ENCODE data around the gene POLR2M. TPM values are rescaled to one million over a fixed set of nuclear protein-coding genes. Genes with fewer than 3 reads are reported as not detected.

POLR2M gene
- total and polyA plus RNA-seq, 4 donors: 20.6 to 306 (median 84.8) TPM

- H3K4me3 ChIP-seq: no peak overlapping the region
- H3K9ac ChIP-seq (ENCODE audit: insufficient read depth in 1 of 2, low read length in 2 of 2): no peak overlapping the region
These were observed 43.7 kb upstream of the POLR2M start for GRCh38 chr15:57662802-57663201.

GRCh38 chr15:57663262-57663661 is 43.3 kb upstream of the POLR2M start:
- WGBS, 2 donors: 97 to 98% methylated on average over 2 of the region's 2 CpGs
- peaks cover 0 to 25% (median 10%) of the 10 kb centered on the region in 5 donors for H3K4me1 ChIP-seq (ENCODE audit: control insufficient read depth in 5 of 5, insufficient read depth in 5 of 5, low read length in 5 of 5)
- ATAC-seq (ENCODE audit: insufficient read depth, low FRiP score) (no peak), DNase-seq (no peak)
- no peak overlapping the region for H3K4me3 ChIP-seq
- H3K36me3 ChIP-seq (ENCODE audit: control insufficient read depth in 4 of 4, insufficient read depth in 4 of 4, low read length in 4 of 4): peaks cover 0 to 2% (median under 1%) of the 10 kb centered on the region in 4 donors
- no peaks in the 10 kb centered on the region for H3K27me3 ChIP-seq (ENCODE audit: control insufficient read depth in 3 of 3, insufficient read depth in 3 of 3, low read length in 2 of 3)
- H3K27ac ChIP-seq (ENCODE audit: low read depth in 1 of 2, low read length in 1 of 2): no peak overlapping the region
- no peaks in the 10 kb centered on the region for H3K9me3 ChIP-seq (ENCODE audit: control insufficient read depth in 4 of 4, insufficient read depth in 3 of 4, low read length in 3 of 4)
- no peak for TF ChIP-seq CTCF (IDR thresholded peaks at IDR 0.05; ENCODE audit: control extremely low read depth, extremely low read depth)
- H3K9ac ChIP-seq (ENCODE audit: insufficient read depth in 1 of 2, low read length in 2 of 2): no peak overlapping the region

More at GRCh38 chr15:57662802-57663201, 43.7 kb upstream of the POLR2M start:
- peaks cover 0 to 2% (median under 1%) of the 10 kb centered on the region in 4 donors for H3K36me3 ChIP-seq (ENCODE audit: control insufficient read depth in 4 of 4, insufficient read depth in 4 of 4, low read length in 4 of 4)
- DNase-seq (peak in 2 of 3 donors; percentile 34 to 40), ATAC-seq (ENCODE audit: insufficient read depth, low FRiP score) (no peak)
- H3K9me3 ChIP-seq (ENCODE audit: control insufficient read depth in 4 of 4, insufficient read depth in 3 of 4, low read length in 3 of 4): no peaks in the 10 kb centered on the region
- peak overlapping the region in 1 of 2 donors; percentile 31 for H3K27ac ChIP-seq (ENCODE audit: low read depth in 1 of 2, low read length in 1 of 2)
- 73 to 79% methylated on average over 1 of the region's 1 CpG for WGBS, 2 donors
- H3K4me1 ChIP-seq (ENCODE audit: control insufficient read depth in 5 of 5, insufficient read depth in 5 of 5, low read length in 5 of 5): peaks cover 0 to 25% (median 8%) of the 10 kb centered on the region in 5 donors
- no peak for TF ChIP-seq CTCF (IDR thresholded peaks at IDR 0.05; ENCODE audit: control extremely low read depth, extremely low read depth)
- H3K27me3 ChIP-seq (ENCODE audit: control insufficient read depth in 3 of 3, insufficient read depth in 3 of 3, low read length in 2 of 3): no peaks in the 10 kb centered on the region

GRCh38 chr15:57665194-57665593 is 41.3 kb upstream of the POLR2M start:
- no peak for TF ChIP-seq CTCF (IDR thresholded peaks at IDR 0.05; ENCODE audit: control extremely low read depth, extremely low read depth)
- peaks cover 0 to 2% (median 0%) of the 10 kb centered on the region in 4 donors for H3K36me3 ChIP-seq (ENCODE audit: control insufficient read depth in 4 of 4, insufficient read depth in 4 of 4, low read length in 4 of 4)
- WGBS, 2 donors: 83 to 95% methylated on average over 2 of the region's 2 CpGs

GRCh38 chr15:57665939-57666338 is 40.6 kb upstream of the POLR2M start:
- Histone ChIP-seq H3K4me3 (no peak overlapping the region), H3K9me3 (ENCODE audit: control insufficient read depth in 4 of 4, insufficient read depth in 3 of 4, low read length in 3 of 4) (no peaks in the 10 kb centered on the region), H3K36me3 (ENCODE audit: control insufficient read depth in 4 of 4, insufficient read depth in 4 of 4, low read length in 4 of 4) (peaks cover 0 to 2% (median 0%) of the 10 kb centered on the region in 4 donors), H3K9ac (ENCODE audit: insufficient read depth in 1 of 2, low read length in 2 of 2) (no peak overlapping the region), H3K27ac (ENCODE audit: low read depth in 1 of 2, low read length in 1 of 2) (peak overlapping the region in 1 of 2 donors; percentile 68), H3K4me1 (ENCODE audit: control insufficient read depth in 5 of 5, insufficient read depth in 5 of 5, low read length in 5 of 5) (peaks cover 0 to 22% (median 10%) of the 10 kb centered on the region in 5 donors), H3K27me3 (ENCODE audit: control insufficient read depth in 3 of 3, insufficient read depth in 3 of 3, low read length in 2 of 3) (no peaks in the 10 kb centered on the region)
- DNase-seq (no peak), ATAC-seq (ENCODE audit: insufficient read depth, low FRiP score) (no peak)
- WGBS, 2 donors: 80 to 87% methylated on average over 4 of the region's 4 CpGs
- no peak for TF ChIP-seq CTCF (IDR thresholded peaks at IDR 0.05; ENCODE audit: control extremely low read depth, extremely low read depth)

More at GRCh38 chr15:57665194-57665593, 41.3 kb upstream of the POLR2M start:
- no peak for DNase-seq
- Histone ChIP-seq H3K9me3 (ENCODE audit: control insufficient read depth in 4 of 4, insufficient read depth in 3 of 4, low read length in 3 of 4) (no peaks in the 10 kb centered on the region), H3K27ac (ENCODE audit: low read depth in 1 of 2, low read length in 1 of 2) (peak overlapping the region in 1 of 2 donors; percentile 28), H3K27me3 (ENCODE audit: control insufficient read depth in 3 of 3, insufficient read depth in 3 of 3, low read length in 2 of 3) (no peaks in the 10 kb centered on the region), H3K4me3 (no peak overlapping the region), H3K9ac (ENCODE audit: insufficient read depth in 1 of 2, low read length in 2 of 2) (no peak overlapping the region), H3K4me1 (ENCODE audit: control insufficient read depth in 5 of 5, insufficient read depth in 5 of 5, low read length in 5 of 5) (peaks cover 0 to 25% (median 10%) of the 10 kb centered on the region in 5 donors)
- ATAC-seq (ENCODE audit: insufficient read depth, low FRiP score): no peak

Data from lung (tissue), 12 donors.